ENCODE data around the gene ZNF444.
"Not testable (repeated sequence)": the region's sequence is repeated elsewhere in the genome, so short reads cannot be mapped to it uniquely, and the experiment has no call there.

The ZNF444 gene

GRCh38 chr19:56140583-56141416 lies at the start of gene ZNF444:
ZNF444 (plus strand) TSS chr19:56141287; CDS start chr19:56146912, 5,625 bp downstream.
- peak; percentile 99 for DNase-seq (ENCODE audit: low spot score)

- DNase-seq (ENCODE audit: low spot score), result no peak
These were observed 49.1 kb upstream of the ZNF444 start for GRCh38 chr19:56091751-56092546.

- no peak for DNase-seq (ENCODE audit: low spot score)
These were observed 48.1 kb upstream of the ZNF444 start for GRCh38 chr19:56092685-56093631.

- no peak for DNase-seq (ENCODE audit: low spot score)
These were observed 46.6 kb upstream of the ZNF444 start for GRCh38 chr19:56094449-56094848.

- DNase-seq (ENCODE audit: low spot score), result no peak
These were observed 44.4 kb upstream of the ZNF444 start for GRCh38 chr19:56096665-56097064.

GRCh38 chr19:56097306-56097705 lies 43.8 kb upstream of the ZNF444 start:
- DNase-seq (ENCODE audit: low spot score), result no peak

GRCh38 chr19:56097776-56098175 lies 43.3 kb upstream of the ZNF444 start:
- DNase-seq (ENCODE audit: low spot score), result no peak

GRCh38 chr19:56098237-56098636 lies 42.9 kb upstream of the ZNF444 start:
- not testable (repeated sequence) for DNase-seq (ENCODE audit: low spot score)

- no peak for DNase-seq (ENCODE audit: low spot score)
These were observed 42.1 kb upstream of the ZNF444 start for GRCh38 chr19:56098731-56099568.

GRCh38 chr19:56099638-56100539 lies 41.2 kb upstream of the ZNF444 start:
- no peak for DNase-seq (ENCODE audit: low spot score)

- DNase-seq (ENCODE audit: low spot score), result no peak
These were observed 40.0 kb upstream of the ZNF444 start for GRCh38 chr19:56101095-56101494.

GRCh38 chr19:56101746-56102535 lies 39.1 kb upstream of the ZNF444 start:
- DNase-seq (ENCODE audit: low spot score), result no peak

- DNase-seq (ENCODE audit: low spot score), result no peak
These were observed 38.0 kb upstream of the ZNF444 start for GRCh38 chr19:56103027-56103614.

- no peak for DNase-seq (ENCODE audit: low spot score)
These were observed 36.7 kb upstream of the ZNF444 start for GRCh38 chr19:56104423-56104822.

- DNase-seq (ENCODE audit: low spot score), result peak; percentile 81
These were observed 35.9 kb upstream of the ZNF444 start for GRCh38 chr19:56105090-56105701.

GRCh38 chr19:56105831-56106396 lies 35.2 kb upstream of the ZNF444 start:
- not testable (repeated sequence) for DNase-seq (ENCODE audit: low spot score)

- DNase-seq (ENCODE audit: low spot score), result no peak
These were observed 34.7 kb upstream of the ZNF444 start for GRCh38 chr19:56106397-56106849.

- DNase-seq (ENCODE audit: low spot score), result no peak
These were observed 34.1 kb upstream of the ZNF444 start for GRCh38 chr19:56106993-56107392.
